GM20000 (cell line): ENCODE measurements around the gene FTCD.
"Not testable (repeated sequence)": the region's sequence is repeated elsewhere in the genome, so short reads cannot be mapped to it uniquely, and the experiment has no call there.

Source experiments
- DNase-seq: peaks from one replicate; pipeline ENCODE4 v3.0.0; 2012; ENCODE audit warnings: low spot score
- CTCF ChIP-seq: IDR thresholded peaks from 2 replicates; pipeline ENCODE4 v1.5.1; 2012; ENCODE audit warnings: mild to moderate bottlenecking, control low read depth; ENCODE audit errors: extremely low read depth, missing control alignments

FTCD gene

GRCh38 chr21:46149205-46149901 is 6.0 kb downstream of the FTCD start:
- no peak for DNase-seq
- TF ChIP-seq CTCF = no peak

- TF ChIP-seq CTCF = no peak
- no peak for DNase-seq
Measured at GRCh38 chr21:46148106-46148505, 7.3 kb downstream of the FTCD start.

- not testable (repeated sequence) for DNase-seq
- peak; percentile 39 for TF ChIP-seq CTCF
Measured at GRCh38 chr21:46147429-46147828, 8.0 kb downstream of the FTCD start.

- TF ChIP-seq CTCF = no peak
- no peak for DNase-seq
Measured at GRCh38 chr21:46146856-46147255, 8.5 kb downstream of the FTCD start.

GRCh38 chr21:46145840-46146691 is 9.3 kb downstream of the FTCD start:
- no peak for TF ChIP-seq CTCF

GRCh38 chr21:46145159-46145839 is 10.1 kb downstream of the FTCD start:
- DNase-seq = no peak
- no peak for TF ChIP-seq CTCF

More at GRCh38 chr21:46145840-46146691, 9.3 kb downstream of the FTCD start:
- no peak for DNase-seq
